AG04450 (cell line): Measurements from ENCODE around the gene GRB2. TPM values are rescaled to one million over a fixed set of nuclear protein-coding genes. Genes with fewer than 3 reads are reported as not detected.

Experiments
- CTCF ChIA-PET: fragments of 300-600, 350-600 bp; formaldehyde crosslinking; extraction: SDS; loops from one replicate; lab custom pipeline; 2022; ENCODE audit warnings: antibody characterized with exemption, inconsistent platforms; lab: Charles Lee
- POLR2A ChIA-PET: fragments of 350-600 bp; formaldehyde crosslinking; extraction: SDS; loops from one replicate; lab custom pipeline; 2021; ENCODE audit warnings: antibody characterized with exemption, inconsistent platforms; lab: Yijun Ruan, JAX
- DNase-seq: peaks from one replicate; pipeline ENCODE4 v3.0.0-alpha.2; 2011; ENCODE audit warnings: low read depth, low spot score
- H3K27ac ChIP-seq: one replicate; pipeline ENCODE4 v1.5.1; 2012; ENCODE audit warnings: low read depth, low read length, control low read depth
- H3K27me3 ChIP-seq: one replicate; pipeline ENCODE4 v1.6.0; 2012; ENCODE audit warnings: low read length; ENCODE audit not compliant: control insufficient read depth, insufficient read depth
- H3K4me3 ChIP-seq: 2 replicates; pipeline ENCODE4 v1.5.1; 2011; ENCODE audit warnings: mild to moderate bottlenecking, low read depth, low read length, control low read depth
- H3K9me3 ChIP-seq: 2 replicates; pipeline ENCODE4 v1.5.1; 2012; ENCODE audit warnings: low read length; ENCODE audit not compliant: control insufficient read depth, insufficient read depth
- CTCF ChIP-seq: IDR thresholded peaks from 2 replicates; pipeline ENCODE4 v1.5.1; 2011; ENCODE audit warnings: low read depth, low read length, control low read depth, inconsistent platforms
- polyA plus RNA-seq: library from polyadenylated mRNA; depleted of rRNA; stranded (reverse); fragments of >200 nt; gene quantifications from 2 replicates; pipeline ENCODE4 v1.2.3, GENCODE V29; 2011

The GRB2 gene
- polyA plus RNA-seq, 1 experiment: 63.8 TPM

- TF ChIP-seq CTCF: no peak
- no peak for DNase-seq
- no peak overlapping the region for H3K4me3 ChIP-seq
- POLR2A ChIA-PET: interaction anchor here (0.8 kb wide), 1 partner anchor 179 kb away, joined by 3 read pairs; the partner anchor contains the start of gene TMEM94
- H3K27ac ChIP-seq: peak overlapping the region; percentile 11
- CTCF ChIA-PET: interaction anchor here (1.6 kb wide), 1 partner anchor 45 kb away, joined by 4 read pairs; no protein-coding TSS in a partner anchor
- H3K9me3 ChIP-seq: no peaks in the 10 kb centered on the region
- no peaks in the 10 kb centered on the region for H3K27me3 ChIP-seq
Observed at GRCh38 chr17:75277664-75278071, 127.8 kb downstream of the GRB2 start.

- Histone ChIP-seq H3K9me3 (no peaks in the 10 kb centered on the region; the same call in 1 of the 2 replicates), H3K27ac (no peak overlapping the region), H3K27me3 (no peaks in the 10 kb centered on the region), H3K4me3 (no peak overlapping the region)
- no peak for TF ChIP-seq CTCF
- ChIA-PET POLR2A (no interaction called here), CTCF (interaction anchor here (1.8 kb wide), 1 partner anchor 138 kb away, joined by 5 read pairs; no protein-coding TSS in a partner anchor)
- DNase-seq: no peak
Observed at GRCh38 chr17:75273977-75274708, 131.3 kb downstream of the GRB2 start.

- POLR2A ChIA-PET: interaction anchor here (3.1 kb wide), 1 partner anchor 11 kb away, joined by 29 read pairs; the partner anchor contains the start of genes GGA3 and MRPS7
- no peak overlapping the region for H3K4me3 ChIP-seq
- no peak overlapping the region for H3K27ac ChIP-seq
- CTCF ChIA-PET: interaction anchor here (3.7 kb wide), 1 partner anchor 12 kb away, joined by 70 read pairs; the partner anchor contains the start of genes GGA3 and MRPS7
- no peak for DNase-seq
- H3K9me3 ChIP-seq: no peaks in the 10 kb centered on the region; the same call in 1 of the 2 replicates
- no peak for TF ChIP-seq CTCF
- H3K27me3 ChIP-seq: no peaks in the 10 kb centered on the region
Observed at GRCh38 chr17:75272848-75273184, 132.7 kb downstream of the GRB2 start.

GRCh38 chr17:75271955-75272847 lies 133.3 kb downstream of the GRB2 start:
- H3K27me3 ChIP-seq: no peaks in the 10 kb centered on the region
- TF ChIP-seq CTCF: no peak
- DNase-seq: no peak
- CTCF ChIA-PET: interaction anchor here (0.6 to 4.5 kb wide), 11 partner anchors 7 to 159 kb away, joined by 3 to 70 read pairs (median 10); partner anchors contain the start of genes GGA3, MRPS7 and SLC25A19
- H3K27ac ChIP-seq: no peak overlapping the region
- POLR2A ChIA-PET: interaction anchor here (2.4 to 3.1 kb wide), 2 partner anchors 10 to 17 kb away, joined by 24 to 29 read pairs; partner anchors contain the start of genes GGA3, MRPS7 and SLC25A19
- H3K9me3 ChIP-seq: no peaks in the 10 kb centered on the region; the same call in 1 of the 2 replicates
- peak overlapping the region; percentile 68 for H3K4me3 ChIP-seq
